OCI-LY3 (cell line): ENCODE measurements around the gene NRG2.

Experiments used
- CTCF ChIP-seq: fragments of 200-600, 300-600 bp; sonication (generic); IDR thresholded peaks from 2 replicates; pipeline ENCODE4 v1.5.1; 2014; ENCODE audit warnings: antibody characterized with exemption, low read length, low read depth
- EZH2phosphoT487 ChIP-seq: fragments of 200-600 bp; shearing (Covaris generic); IDR thresholded peaks from 2 replicates; pipeline ENCODE4 v1.6.1; 2018; ENCODE audit warnings: antibody characterized with exemption, mixed run types, low read depth

- no peak for TF ChIP-seq CTCF
- no peak for TF ChIP-seq EZH2phosphoT487
These were observed 38.9 kb downstream of the NRG2 start for GRCh38 chr5:140004174-140004573.
